GM12878 (cell line): Measurements from ENCODE around the gene NT5DC4. TPM values are rescaled to one million over a fixed set of nuclear protein-coding genes. Genes with fewer than 3 reads are reported as not detected.

Source experiments
- ATAC-seq: fragments of 200-7000 bp; cut with Tn5 transposase; 3 replicates; pipeline ENCODE4 v1.9.1; 2020; ENCODE audit warnings: mild to moderate bottlenecking, moderate library complexity
- BruUV-seq: library from RNA; stranded (reverse); fragments of 400-500 nt; replicated peaks from 2 replicates; lab custom pipeline; 2021; lab: Mats Ljungman, UMichigan
- CTCF ChIA-PET: fragments of 300-600 bp; sonication (Branson Sonifier 250); formaldehyde crosslinking; extraction: SDS; loops from one replicate; lab custom pipeline; 2021; ENCODE audit warnings: inconsistent platforms; lab: Yijun Ruan, JAX
- POLR2A ChIA-PET: fragments of 350-600 bp; formaldehyde crosslinking; extraction: SDS; loops from one replicate; lab custom pipeline; 2021; ENCODE audit warnings: inconsistent platforms; lab: Charles Lee
- RAD21 ChIA-PET: fragments of 300-600 bp; sonication (Branson Sonifier 250); formaldehyde crosslinking; loops from one replicate; lab custom pipeline; 2023; ENCODE audit warnings: antibody characterized with exemption; ENCODE audit not compliant: unreplicated experiment; lab: Charles Lee
- SMC1A ChIA-PET: fragments of 300-600 bp; sonication (Branson Sonifier 250); formaldehyde crosslinking; loops from one replicate; lab custom pipeline; 2023; ENCODE audit not compliant: unreplicated experiment, uncharacterized antibody; lab: Charles Lee
- DNase-seq: peaks from one replicate; pipeline ENCODE4 v3.0.0-alpha.2; 2011; ENCODE audit warnings: low read depth, low spot score
- FAIRE-seq: peaks from 3 replicates; lab custom pipeline; 2011; peaks lifted over from hg19 to GRCh38; lab: Jason Lieb, UNC
- H2AFZ ChIP-seq: 2 replicates; pipeline ENCODE4 v1.6.0; 2011; ENCODE audit warnings: low read depth, low read length, control low read depth; ENCODE audit not compliant: control insufficient read depth
- H3K27ac ChIP-seq: 2 replicates; pipeline ENCODE4 v1.5.1; 2011; ENCODE audit warnings: control low read depth; ENCODE audit not compliant: control insufficient read depth, insufficient read depth
- H3K27me3 ChIP-seq, 2 experiments: replicated peaks in 1 of 2; 2 replicates each; pipeline versions ENCODE4 v1.6.0 to v1.6.1; 2011; ENCODE audit warnings: low read length in 1 of 2; ENCODE audit not compliant: control insufficient read depth in 2 of 2, insufficient read depth in 2 of 2
- H3K36me3 ChIP-seq, 2 experiments: 2 replicates each; pipeline ENCODE4 v1.5.1; 2011; ENCODE audit warnings: low read length in 1 of 2; ENCODE audit not compliant: control insufficient read depth in 2 of 2, insufficient read depth in 2 of 2
- H3K4me1 ChIP-seq: 2 replicates; pipeline ENCODE4 v1.6.1; 2011; ENCODE audit warnings: mild to moderate bottlenecking, low read length, moderate library complexity, mixed read lengths; ENCODE audit not compliant: control insufficient read depth, insufficient read depth
- H3K4me2 ChIP-seq: 2 replicates; pipeline ENCODE4 v1.6.0; 2011; ENCODE audit warnings: control low read depth; ENCODE audit not compliant: control insufficient read depth, insufficient read depth
- H3K4me3 ChIP-seq: fragments of 200-600 bp; sonication (generic); 2 replicates; pipeline ENCODE4 v1.5.1; 2016
- H3K79me2 ChIP-seq: 2 replicates; pipeline ENCODE4 v1.6.0; 2011; ENCODE audit warnings: low read length; ENCODE audit not compliant: control insufficient read depth, insufficient read depth
- H3K9ac ChIP-seq: 2 replicates; pipeline ENCODE4 v1.8.0; 2011; ENCODE audit warnings: low read length, control low read depth, mixed read lengths; ENCODE audit not compliant: control insufficient read depth, insufficient read depth
- H3K9me3 ChIP-seq: replicated peaks from 3 replicates; pipeline ENCODE4 v1.5.1; 2011; ENCODE audit warnings: mild to moderate bottlenecking, low read length; ENCODE audit not compliant: control insufficient read depth, insufficient read depth
- H4K20me1 ChIP-seq: 2 replicates; pipeline ENCODE4 v1.6.0; 2011; ENCODE audit not compliant: control insufficient read depth, insufficient read depth
- BCL11A ChIP-seq: IDR thresholded peaks from 2 replicates; pipeline ENCODE4 v1.6.1; 2011; ENCODE audit warnings: low read depth, low read length
- BCLAF1 ChIP-seq: fragments of 450-650 bp; IDR thresholded peaks from 2 replicates; pipeline ENCODE4 v1.6.1; 2017; ENCODE audit warnings: antibody characterized with exemption, mild to moderate bottlenecking, moderate library complexity
- CHD1 ChIP-seq: IDR thresholded peaks from 2 replicates; pipeline ENCODE4 v1.6.1; 2012; ENCODE audit warnings: low read depth, low read length, improper control_type of control experiment
- KDM1A ChIP-seq: fragments of 200-600 bp; sonication (generic); IDR thresholded peaks from 2 replicates; pipeline ENCODE4 v1.6.1; 2016; ENCODE audit warnings: borderline replicate concordance
- MTA3 ChIP-seq: IDR thresholded peaks from 2 replicates; pipeline ENCODE4 v1.6.1; 2012; ENCODE audit warnings: low read length, inconsistent platforms, borderline replicate concordance
- SMAD1 ChIP-seq: fragments of 450-650 bp; IDR thresholded peaks from 2 replicates; pipeline ENCODE4 v1.6.1; 2018; ENCODE audit warnings: mild to moderate bottlenecking, low read depth; ENCODE audit not compliant: partially characterized antibody
- STAT3 ChIP-seq: IDR thresholded peaks from 2 replicates; pipeline ENCODE4 v1.6.1; 2011; ENCODE audit warnings: low read depth, low read length, improper control_type of control experiment
- TCF7 ChIP-seq: IDR thresholded peaks from 2 replicates; pipeline ENCODE4 v1.6.1; 2014; ENCODE audit warnings: antibody characterized with exemption, borderline replicate concordance
- ZNF207 ChIP-seq: fragments of 450-650 bp; IDR thresholded peaks from 2 replicates; pipeline ENCODE4 v1.6.1; 2014; ENCODE audit warnings: antibody characterized with exemption, mild to moderate bottlenecking, borderline replicate concordance
- ZNF217 ChIP-seq: fragments of 450-650 bp; IDR thresholded peaks from 2 replicates; pipeline ENCODE4 v1.6.1; 2017; ENCODE audit warnings: antibody characterized with exemption, mild to moderate bottlenecking
- ZNF24 ChIP-seq: fragments of 450-650 bp; IDR thresholded peaks from 2 replicates; pipeline ENCODE4 v1.6.1; 2017; ENCODE audit warnings: antibody characterized with exemption, mild to moderate bottlenecking
- ZNF384 ChIP-seq: IDR thresholded peaks from 2 replicates; pipeline ENCODE4 v1.6.1; 2012; ENCODE audit warnings: low read depth, mild to moderate bottlenecking, low read length, improper control_type of control experiment, borderline replicate concordance
- WGBS: methylation state at CpG from one replicate; pipeline ENCODE4 v1.1.6; 2016; ENCODE audit warnings: low lambda C conversion rate; ENCODE audit not compliant: insufficient replicate concordance, insufficient coverage; ENCODE audit errors: missing lambda C conversion rate; 5-methylcytosine and 5-hydroxymethylcytosine counted together
- in situ Hi-C: fragments of 300-500 bp; cut with MboI; formaldehyde crosslinking; loops from 9 replicates; pipeline ENCODE4 v1.14.3; 2018; ENCODE audit warnings: mixed read lengths
- intact Hi-C: fragments of 100-400 bp; cut with micrococcal nuclease; formaldehyde crosslinking; loops from one replicate; pipeline ENCODE4 v1.14.2; 2022; ENCODE audit not compliant: unreplicated experiment
- polyA plus RNA-seq, 11 experiments: library from polyadenylated mRNA; depleted of rRNA in 4 of 11; unstranded in 6 of 11; stranded (reverse) in 5 of 11; fragments of >200 nt; fragmentation: Nextera tagmentation in 4 of 11; fragmentation: Illumina TruSeq in 1 of 11; extraction: Ambion mirVana in 4 of 11; extraction: Trizol in 1 of 11; gene quantifications; 1 replicate in 1 of 11; 2 replicates in 10 of 11; pipeline versions ENCODE4 v1.2.1 to v1.2.3, GENCODE V29; 2011 to 2016; ENCODE audit warnings: inconsistent platforms in 2 of 11, missing spikeins in 2 of 11, low read depth in 1 of 11
- total RNA-seq, 4 experiments: library from RNA; depleted of rRNA in 3 of 4; stranded (reverse); fragments of >200 nt in 3 of 4; fragmentation: Illumina TruSeq in 1 of 4; extraction: Trizol in 1 of 4; gene quantifications; 2 replicates each; pipeline versions ENCODE4 v1.2.1 to v1.2.3, GENCODE V29; 2013 to 2021

Gene NT5DC4
- total and polyA plus RNA-seq, 10 of the 15 experiments (the other 5 are each of a cell fraction or from before 2014, with no cell fraction given), result 0.04 to 2.6 (median 0.32) TPM; not detected in 2

GRCh38 chr2:112787294-112787693 lies 66.5 kb downstream of the NT5DC4 start:
- 77% methylated on average over 3 of the region's 3 CpGs for WGBS
- RAD21 ChIA-PET, result no interaction called here
- Histone ChIP-seq H3K27me3 (no peaks in the 10 kb centered on the region), H3K79me2 (no peaks in the 10 kb centered on the region), H3K4me1 (peaks cover 11% of the 10 kb centered on the region), H3K9ac (no peak overlapping the region), H3K4me2 (no peak overlapping the region), H3K36me3 (no peaks in the 10 kb centered on the region), H3K27ac (no peak overlapping the region), H2AFZ (no peak overlapping the region), H3K4me3 (no peak overlapping the region), H4K20me1 (no peaks in the 10 kb centered on the region), H3K9me3 (no peaks in the 10 kb centered on the region; the same call in 2 of the 3 replicates)
- DNase-seq, result no peak
- SMC1A ChIA-PET, result interaction anchor here (1.4 to 2.0 kb wide), 3 partner anchors 16 to 38 kb away, joined by 3 to 7 read pairs (median 4); no protein-coding TSS in a partner anchor
- CTCF ChIA-PET, result interaction anchor here (1.3 to 4.8 kb wide), 2 partner anchors 43 to 98 kb away, joined by 5 to 17 read pairs; no protein-coding TSS in a partner anchor
- no peak for ATAC-seq
- POLR2A ChIA-PET, result no interaction called here
- FAIRE-seq, result no peak
- in situ Hi-C loops, result no loop called here
- intact Hi-C loops, result no loop called here
- no TSS peak for BruUV-seq
- TF ChIP-seq ZNF24 (no peak), BCL11A (no peak), STAT3 (no peak), TCF7 (no peak), MTA3 (no peak), BCLAF1 (no peak), ZNF217 (no peak), SMAD1 (no peak), ZNF207 (no peak), KDM1A (no peak), ZNF384 (no peak), CHD1 (no peak)
- TF ChIP-seq, all 136 proteins: peak for 0
